ENCODE data around the gene FKBP5. TPM values are rescaled to one million over a fixed set of nuclear protein-coding genes. Genes with fewer than 3 reads are reported as not detected.

FKBP5 gene
- total RNA-seq, 2 donors from 2014 or later, result 27.0 to 53.3 TPM

- no peak for DNase-seq
- H3K36me3 Mint-ChIP-seq (ENCODE audit: low read depth), result peaks cover 7% of the 10 kb centered on the region
- no peaks in the 10 kb centered on the region for H3K36me3 ChIP-seq (ENCODE audit: control insufficient read depth, insufficient read depth, low read length)
- TF ChIP-seq, protein P1, sequence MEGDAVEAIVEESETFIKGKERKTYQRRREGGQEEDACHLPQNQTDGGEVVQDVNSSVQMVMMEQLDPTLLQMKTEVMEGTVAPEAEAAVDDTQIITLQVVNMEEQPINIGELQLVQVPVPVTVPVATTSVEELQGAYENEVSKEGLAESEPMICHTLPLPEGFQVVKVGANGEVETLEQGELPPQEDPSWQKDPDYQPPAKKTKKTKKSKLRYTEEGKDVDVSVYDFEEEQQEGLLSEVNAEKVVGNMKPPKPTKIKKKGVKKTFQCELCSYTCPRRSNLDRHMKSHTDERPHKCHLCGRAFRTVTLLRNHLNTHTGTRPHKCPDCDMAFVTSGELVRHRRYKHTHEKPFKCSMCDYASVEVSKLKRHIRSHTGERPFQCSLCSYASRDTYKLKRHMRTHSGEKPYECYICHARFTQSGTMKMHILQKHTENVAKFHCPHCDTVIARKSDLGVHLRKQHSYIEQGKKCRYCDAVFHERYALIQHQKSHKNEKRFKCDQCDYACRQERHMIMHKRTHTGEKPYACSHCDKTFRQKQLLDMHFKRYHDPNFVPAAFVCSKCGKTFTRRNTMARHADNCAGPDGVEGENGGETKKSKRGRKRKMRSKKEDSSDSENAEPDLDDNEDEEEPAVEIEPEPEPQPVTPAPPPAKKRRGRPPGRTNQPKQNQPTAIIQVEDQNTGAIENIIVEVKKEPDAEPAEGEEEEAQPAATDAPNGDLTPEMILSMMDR (conservative IDR thresholded peaks at IDR 0.05), result no peak
- no peak overlapping the region for H3K4me3 Mint-ChIP-seq
- no peak overlapping the region for H3K9ac ChIP-seq (ENCODE audit: extremely low read depth, low read length, poor library complexity, severe bottlenecking)
- H3K27ac ChIP-seq (ENCODE audit: low read depth, low read length), result no peak overlapping the region
- WGBS, 2 experiments (ENCODE audit: insufficient coverage in 1 of 2, insufficient read length in 1 of 2), result 94 to 100% methylated on average over 4 of the region's 4 CpGs
- H3K27me3 Mint-ChIP-seq (ENCODE audit: insufficient read depth), result no peaks in the 10 kb centered on the region
- H3K27ac Mint-ChIP-seq, result no peak overlapping the region
- H3K27me3 ChIP-seq (ENCODE audit: control insufficient read depth, insufficient read depth, low read length, poor library complexity, severe bottlenecking), result no peaks in the 10 kb centered on the region
- peaks cover 7% of the 10 kb centered on the region for H3K9me3 ChIP-seq (ENCODE audit: control insufficient read depth, low read length)
- H3K4me1 Mint-ChIP-seq, result peaks cover 25% of the 10 kb centered on the region
- H3K9me3 Mint-ChIP-seq, result peaks cover 17% of the 10 kb centered on the region
- H3K4me3 ChIP-seq (ENCODE audit: low read length), result no peak overlapping the region
- no peaks in the 10 kb centered on the region for H3K4me1 ChIP-seq (ENCODE audit: control insufficient read depth, insufficient read depth, low read length)
Observed at GRCh38 chr6:35650015-35650414, 38.7 kb downstream of the FKBP5 start.

DNA sequence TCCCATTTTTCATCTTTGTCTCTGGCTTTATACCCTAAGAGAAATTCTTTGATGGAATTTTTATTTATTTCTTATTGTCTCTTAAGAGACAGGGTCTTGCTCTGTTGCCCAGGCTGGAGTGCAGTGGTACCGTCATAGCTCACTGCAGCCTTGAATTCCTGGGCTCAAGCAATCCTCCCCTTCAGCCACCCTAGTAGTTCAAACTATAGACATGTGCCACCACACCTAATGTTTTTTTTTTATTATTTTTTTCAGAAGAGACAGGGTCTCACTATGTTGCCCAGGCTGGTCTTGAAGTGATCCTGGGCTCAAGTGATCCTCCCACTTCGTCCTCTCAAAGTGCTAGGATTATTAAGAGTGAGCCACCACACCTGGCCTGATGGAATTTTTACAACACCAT, 40.5 kb downstream of the FKBP5 start:
- Histone ChIP-seq H3K27ac (ENCODE audit: low read depth, low read length) (no peak overlapping the region), H3K4me3 (ENCODE audit: low read length) (no peak overlapping the region), H3K9me3 (ENCODE audit: control insufficient read depth, low read length) (peaks cover 4% of the 10 kb centered on the region), H3K9ac (ENCODE audit: extremely low read depth, low read length, poor library complexity, severe bottlenecking) (no peak overlapping the region), H3K4me1 (ENCODE audit: control insufficient read depth, insufficient read depth, low read length) (peaks cover 6% of the 10 kb centered on the region), H3K36me3 (ENCODE audit: control insufficient read depth, insufficient read depth, low read length) (no peaks in the 10 kb centered on the region), H3K27me3 (ENCODE audit: control insufficient read depth, insufficient read depth, low read length, poor library complexity, severe bottlenecking) (no peaks in the 10 kb centered on the region)
- Mint-ChIP-seq H3K27ac (no peak overlapping the region), H3K27me3 (ENCODE audit: insufficient read depth) (no peaks in the 10 kb centered on the region), H3K36me3 (ENCODE audit: low read depth) (peaks cover 3% of the 10 kb centered on the region), H3K4me1 (peaks cover 40% of the 10 kb centered on the region), H3K9me3 (peaks cover 15% of the 10 kb centered on the region), H3K4me3 (no peak overlapping the region)
- WGBS, 2 experiments (ENCODE audit: insufficient coverage in 1 of 2, insufficient read length in 1 of 2), result 92 to 94% methylated on average over 2 of the region's 2 CpGs
- TF ChIP-seq, protein P1 (conservative IDR thresholded peaks at IDR 0.05), result no peak
- DNase-seq, result no peak

GRCh38 chr6:35647400-35647799, 41.3 kb downstream of the FKBP5 start:
- H3K9me3 Mint-ChIP-seq, result peaks cover 7% of the 10 kb centered on the region
- peak; percentile 55 for DNase-seq

More at GRCh38 chr6:35647400-35647799, 41.3 kb downstream of the FKBP5 start:
- Mint-ChIP-seq H3K4me3 (no peak overlapping the region), H3K27me3 (ENCODE audit: insufficient read depth) (no peaks in the 10 kb centered on the region), H3K36me3 (ENCODE audit: low read depth) (peaks cover 2% of the 10 kb centered on the region), H3K27ac (peak overlapping the region; percentile 52), H3K4me1 (peaks cover 48% of the 10 kb centered on the region)
- WGBS, 2 experiments (ENCODE audit: insufficient coverage in 1 of 2, insufficient read length in 1 of 2), result 56% methylated on average over 1 of the region's 1 CpG; no CpG with 5 or more reads in 1 of the 2 experiments
- Histone ChIP-seq H3K27ac (ENCODE audit: low read depth, low read length) (no peak overlapping the region), H3K9ac (ENCODE audit: extremely low read depth, low read length, poor library complexity, severe bottlenecking) (no peak overlapping the region), H3K4me3 (ENCODE audit: low read length) (no peak overlapping the region), H3K27me3 (ENCODE audit: control insufficient read depth, insufficient read depth, low read length, poor library complexity, severe bottlenecking) (no peaks in the 10 kb centered on the region), H3K4me1 (ENCODE audit: control insufficient read depth, insufficient read depth, low read length) (peaks cover 12% of the 10 kb centered on the region), H3K36me3 (ENCODE audit: control insufficient read depth, insufficient read depth, low read length) (no peaks in the 10 kb centered on the region), H3K9me3 (ENCODE audit: control insufficient read depth, low read length) (no peaks in the 10 kb centered on the region)
- TF ChIP-seq, protein P1 (conservative IDR thresholded peaks at IDR 0.05), result no peak
